Suprapubic skin (tissue), 4 donors: ENCODE data around the gene FAM149A.

Experiments
- EP300 ChIP-seq: sonication (generic); formaldehyde crosslinking; IDR thresholded peaks from one replicate; pipeline ENCODE4 v1.6.1; 2017; ENCODE audit warnings: antibody characterized with exemption
- POLR2A ChIP-seq, 2 donors: fragments of 450-650 bp; IDR thresholded peaks; one replicate each; pipeline ENCODE4 v1.6.1; 2017; ENCODE audit warnings: antibody characterized with exemption in 2 of 2, mild to moderate bottlenecking in 2 of 2, moderate library complexity in 2 of 2
- POLR2AphosphoS5 ChIP-seq, 3 donors: sonication (generic); formaldehyde crosslinking; IDR thresholded peaks; one replicate each; pipeline ENCODE4 v1.6.1; 2017; ENCODE audit warnings: antibody characterized with exemption in 3 of 3
- TF ChIP-seq, protein P1 (sequence below), 2 donors: fragments of 200-600 bp in 1 of 2; fragments of 450-650 bp in 1 of 2; sonication (generic) in 1 of 2; IDR thresholded peaks; one replicate each; pipeline ENCODE4 v1.5.1; 2016 to 2019; ENCODE audit warnings: antibody characterized with exemption in 2 of 2, mild to moderate bottlenecking in 1 of 2, moderate library complexity in 1 of 2

- TF ChIP-seq, protein P1, sequence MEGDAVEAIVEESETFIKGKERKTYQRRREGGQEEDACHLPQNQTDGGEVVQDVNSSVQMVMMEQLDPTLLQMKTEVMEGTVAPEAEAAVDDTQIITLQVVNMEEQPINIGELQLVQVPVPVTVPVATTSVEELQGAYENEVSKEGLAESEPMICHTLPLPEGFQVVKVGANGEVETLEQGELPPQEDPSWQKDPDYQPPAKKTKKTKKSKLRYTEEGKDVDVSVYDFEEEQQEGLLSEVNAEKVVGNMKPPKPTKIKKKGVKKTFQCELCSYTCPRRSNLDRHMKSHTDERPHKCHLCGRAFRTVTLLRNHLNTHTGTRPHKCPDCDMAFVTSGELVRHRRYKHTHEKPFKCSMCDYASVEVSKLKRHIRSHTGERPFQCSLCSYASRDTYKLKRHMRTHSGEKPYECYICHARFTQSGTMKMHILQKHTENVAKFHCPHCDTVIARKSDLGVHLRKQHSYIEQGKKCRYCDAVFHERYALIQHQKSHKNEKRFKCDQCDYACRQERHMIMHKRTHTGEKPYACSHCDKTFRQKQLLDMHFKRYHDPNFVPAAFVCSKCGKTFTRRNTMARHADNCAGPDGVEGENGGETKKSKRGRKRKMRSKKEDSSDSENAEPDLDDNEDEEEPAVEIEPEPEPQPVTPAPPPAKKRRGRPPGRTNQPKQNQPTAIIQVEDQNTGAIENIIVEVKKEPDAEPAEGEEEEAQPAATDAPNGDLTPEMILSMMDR (IDR thresholded peaks at IDR 0.05): no peak
- TF ChIP-seq POLR2AphosphoS5 (IDR thresholded peaks at IDR 0.05) (no peak), POLR2A (IDR thresholded peaks at IDR 0.05) (no peak), EP300 (no peak)
Measured at GRCh38 chr4:186169333-186169944, 64.9 kb downstream of the FAM149A start.
